ENCODE data around the gene ARHGEF4.

DNA sequence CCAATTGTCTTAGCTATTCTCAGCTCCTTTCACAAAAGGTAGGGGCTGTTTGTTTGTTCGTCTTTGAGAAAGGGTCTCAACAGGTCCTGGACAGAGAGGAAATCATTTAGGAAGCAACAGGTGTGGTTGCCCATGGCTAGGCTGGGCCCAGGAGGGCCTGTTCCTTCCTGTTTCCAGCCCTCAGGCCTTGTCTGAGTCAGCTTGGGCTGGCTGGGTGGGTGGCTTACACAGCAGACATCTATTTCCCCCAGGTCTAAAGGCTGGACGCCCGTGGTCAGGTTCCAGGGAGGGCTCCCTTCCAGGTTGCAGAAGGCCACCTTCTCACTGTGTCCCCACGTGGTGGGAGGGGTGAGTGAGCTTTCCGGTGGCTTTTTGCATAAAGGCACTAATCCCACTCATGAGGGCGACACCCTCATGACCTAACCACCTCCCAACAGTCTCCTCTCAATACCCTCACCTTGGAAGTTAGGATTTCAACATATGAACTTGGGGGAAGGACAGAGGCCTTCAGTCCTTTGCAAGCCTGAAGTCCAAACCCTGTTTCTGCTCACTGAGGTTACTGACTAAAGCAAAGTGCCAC lies 45.5 kb downstream of the ARHGEF4 start:
- TF ChIP-seq, protein P1, sequence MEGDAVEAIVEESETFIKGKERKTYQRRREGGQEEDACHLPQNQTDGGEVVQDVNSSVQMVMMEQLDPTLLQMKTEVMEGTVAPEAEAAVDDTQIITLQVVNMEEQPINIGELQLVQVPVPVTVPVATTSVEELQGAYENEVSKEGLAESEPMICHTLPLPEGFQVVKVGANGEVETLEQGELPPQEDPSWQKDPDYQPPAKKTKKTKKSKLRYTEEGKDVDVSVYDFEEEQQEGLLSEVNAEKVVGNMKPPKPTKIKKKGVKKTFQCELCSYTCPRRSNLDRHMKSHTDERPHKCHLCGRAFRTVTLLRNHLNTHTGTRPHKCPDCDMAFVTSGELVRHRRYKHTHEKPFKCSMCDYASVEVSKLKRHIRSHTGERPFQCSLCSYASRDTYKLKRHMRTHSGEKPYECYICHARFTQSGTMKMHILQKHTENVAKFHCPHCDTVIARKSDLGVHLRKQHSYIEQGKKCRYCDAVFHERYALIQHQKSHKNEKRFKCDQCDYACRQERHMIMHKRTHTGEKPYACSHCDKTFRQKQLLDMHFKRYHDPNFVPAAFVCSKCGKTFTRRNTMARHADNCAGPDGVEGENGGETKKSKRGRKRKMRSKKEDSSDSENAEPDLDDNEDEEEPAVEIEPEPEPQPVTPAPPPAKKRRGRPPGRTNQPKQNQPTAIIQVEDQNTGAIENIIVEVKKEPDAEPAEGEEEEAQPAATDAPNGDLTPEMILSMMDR (IDR thresholded peaks at IDR 0.05 in 8 of 11, conservative IDR thresholded peaks at IDR 0.05 in 3 of 11): no peak
- no peak for TF ChIP-seq POLR2A (IDR thresholded peaks at IDR 0.05)

Measured in spleen (tissue), 7 donors.